ENCODE data around the gene RPS14. TPM values are rescaled to one million over a fixed set of nuclear protein-coding genes. Genes with fewer than 3 reads are reported as not detected.

Gene RPS14
- total and polyA plus RNA-seq, 9 of the 15 experiments (the other 6 are each of a cell fraction or from before 2014, with no cell fraction given): 1,824 to 5,983 (median 3,017) TPM

GRCh38 chr5:150481972-150482406 is 32.5 kb upstream of the RPS14 start (continued):
- TF ChIP-seq BRF2 (IDR thresholded peaks at IDR 0.05; ENCODE audit: borderline replicate concordance, insufficient read depth, insufficient read length): no peak
- no peak for TF ChIP-seq ZNF764 (CRISPR knock-in tag; IDR thresholded peaks at IDR 0.05; ENCODE audit: low read depth)
- TF ChIP-seq PATZ1 (CRISPR knock-in tag; IDR thresholded peaks at IDR 0.05; ENCODE audit: borderline replicate concordance): no peak
- TF ChIP-seq ZNF592 (IDR thresholded peaks at IDR 0.05): peak; percentile 42; the same call in 1 of the 2 replicates
- no peak for TF ChIP-seq POLR2B (IDR thresholded peaks at IDR 0.05; ENCODE audit: low read depth, partially characterized antibody)
- TF ChIP-seq ZNF23 (CRISPR knock-in tag; IDR thresholded peaks at IDR 0.05): no peak
- no peak for TF ChIP-seq HEY1 (CRISPR knock-in tag; IDR thresholded peaks at IDR 0.05; ENCODE audit: borderline replicate concordance)
- TF ChIP-seq ZFP1 (CRISPR knock-in tag; IDR thresholded peaks at IDR 0.05): no peak
- 0 out of 2 replicates have a peak, but pooled peaks have one; percentile 10 for TF ChIP-seq SPI1 (IDR thresholded peaks at IDR 0.05; ENCODE audit: borderline replicate concordance, low read depth, low read length)
- no peak for TF ChIP-seq CREB5 (CRISPR knock-in tag; IDR thresholded peaks at IDR 0.05)
- TF ChIP-seq PYGO2 (tag; IDR thresholded peaks at IDR 0.05): no peak
- no peak for TF ChIP-seq ZNF408 (CRISPR knock-in tag; IDR thresholded peaks at IDR 0.05; ENCODE audit: low read depth)
- TF ChIP-seq CBFA2T2 (conservative IDR thresholded peaks at IDR 0.05): peak; percentile 97
- TF ChIP-seq MCM5 (IDR thresholded peaks at IDR 0.05; ENCODE audit: low read depth): no peak
- TF ChIP-seq ZBTB17 (CRISPR knock-in tag; IDR thresholded peaks at IDR 0.05): peak; percentile 27; the same call in 1 of the 2 replicates
- TF ChIP-seq STAT5A (IDR thresholded peaks at IDR 0.05; ENCODE audit: borderline replicate concordance, low read length): peak; percentile 84
- no peak for TF ChIP-seq ZNF75A (CRISPR knock-in tag; IDR thresholded peaks at IDR 0.05)
- TF ChIP-seq KDM4B (IDR thresholded peaks at IDR 0.05; ENCODE audit: borderline replicate concordance in 2 of 2, low read depth in 1 of 2): no peak
- no peak for TF ChIP-seq TCF7L2 (IDR thresholded peaks at IDR 0.05; ENCODE audit: low read depth, low read length)
